PFSK-1 (cell line): ENCODE measurements around the gene ACVR1.

ENCODE experiments used
- FOXP2 ChIP-seq: optimal IDR thresholded peaks from 2 replicates; pipeline ENCODE3; 2011; ENCODE audit warnings: borderline replicate concordance, control low read depth, inconsistent platforms; ENCODE audit not compliant: insufficient read depth; ENCODE audit errors: extremely low read length, extremely low read depth
- POLR2AphosphoS5 ChIP-seq: IDR thresholded peaks from 2 replicates; pipeline ENCODE4 v1.6.1; 2012; ENCODE audit warnings: low read depth, mild to moderate bottlenecking, control low read depth, low read length, moderate library complexity
- SIN3A ChIP-seq: IDR thresholded peaks from 2 replicates; pipeline ENCODE4 v1.6.1; 2012; ENCODE audit warnings: mild to moderate bottlenecking, low read length, moderate library complexity, borderline replicate concordance; ENCODE audit not compliant: insufficient read depth
- TAF1 ChIP-seq: IDR thresholded peaks from 2 replicates; pipeline ENCODE4 v1.6.1; 2012; ENCODE audit warnings: low read length, control low read depth, borderline replicate concordance; ENCODE audit not compliant: insufficient read depth
- TF ChIP-seq, protein P1 (sequence below), 2 experiments: IDR thresholded peaks; 2 replicates each; pipeline versions ENCODE4 v1.6.1 to v1.8.0; 2011 to 2012; ENCODE audit warnings: low read depth in 2 of 2, low read length in 2 of 2, control low read depth in 1 of 2, inconsistent platforms in 1 of 2, mild to moderate bottlenecking in 1 of 2, moderate library complexity in 1 of 2; ENCODE audit not compliant: insufficient read depth in 1 of 2

The ACVR1 gene

DNA sequence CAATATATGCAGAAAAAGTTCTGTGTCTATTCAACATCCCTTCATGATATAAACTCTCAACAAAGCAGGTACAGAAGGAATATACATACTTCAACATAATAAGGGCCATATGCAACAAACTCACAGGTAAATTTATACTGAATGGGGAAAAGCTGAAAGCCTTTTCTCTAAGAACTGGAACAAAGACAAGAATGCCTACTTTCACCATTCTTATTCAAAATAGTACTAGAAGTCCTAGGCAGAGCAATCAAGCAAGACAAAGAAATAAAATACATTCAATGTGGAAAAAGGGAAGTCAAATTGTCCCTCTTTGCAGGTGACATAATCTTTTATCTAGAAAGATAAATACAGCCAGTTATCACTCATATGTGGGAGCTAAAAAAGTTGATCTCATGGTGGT, 116.3 kb downstream of the ACVR1 start:
- no peak for TF ChIP-seq FOXP2
- TF ChIP-seq, protein P1, sequence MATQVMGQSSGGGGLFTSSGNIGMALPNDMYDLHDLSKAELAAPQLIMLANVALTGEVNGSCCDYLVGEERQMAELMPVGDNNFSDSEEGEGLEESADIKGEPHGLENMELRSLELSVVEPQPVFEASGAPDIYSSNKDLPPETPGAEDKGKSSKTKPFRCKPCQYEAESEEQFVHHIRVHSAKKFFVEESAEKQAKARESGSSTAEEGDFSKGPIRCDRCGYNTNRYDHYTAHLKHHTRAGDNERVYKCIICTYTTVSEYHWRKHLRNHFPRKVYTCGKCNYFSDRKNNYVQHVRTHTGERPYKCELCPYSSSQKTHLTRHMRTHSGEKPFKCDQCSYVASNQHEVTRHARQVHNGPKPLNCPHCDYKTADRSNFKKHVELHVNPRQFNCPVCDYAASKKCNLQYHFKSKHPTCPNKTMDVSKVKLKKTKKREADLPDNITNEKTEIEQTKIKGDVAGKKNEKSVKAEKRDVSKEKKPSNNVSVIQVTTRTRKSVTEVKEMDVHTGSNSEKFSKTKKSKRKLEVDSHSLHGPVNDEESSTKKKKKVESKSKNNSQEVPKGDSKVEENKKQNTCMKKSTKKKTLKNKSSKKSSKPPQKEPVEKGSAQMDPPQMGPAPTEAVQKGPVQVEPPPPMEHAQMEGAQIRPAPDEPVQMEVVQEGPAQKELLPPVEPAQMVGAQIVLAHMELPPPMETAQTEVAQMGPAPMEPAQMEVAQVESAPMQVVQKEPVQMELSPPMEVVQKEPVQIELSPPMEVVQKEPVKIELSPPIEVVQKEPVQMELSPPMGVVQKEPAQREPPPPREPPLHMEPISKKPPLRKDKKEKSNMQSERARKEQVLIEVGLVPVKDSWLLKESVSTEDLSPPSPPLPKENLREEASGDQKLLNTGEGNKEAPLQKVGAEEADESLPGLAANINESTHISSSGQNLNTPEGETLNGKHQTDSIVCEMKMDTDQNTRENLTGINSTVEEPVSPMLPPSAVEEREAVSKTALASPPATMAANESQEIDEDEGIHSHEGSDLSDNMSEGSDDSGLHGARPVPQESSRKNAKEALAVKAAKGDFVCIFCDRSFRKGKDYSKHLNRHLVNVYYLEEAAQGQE (IDR thresholded peaks at IDR 0.05; ENCODE audit: insufficient read depth in 1 of 2, low read depth in 2 of 2, low read length in 2 of 2), result no peak
- TF ChIP-seq SIN3A, result no peak
- TF ChIP-seq POLR2AphosphoS5, result no peak
- TF ChIP-seq TAF1, result no peak

DNA sequence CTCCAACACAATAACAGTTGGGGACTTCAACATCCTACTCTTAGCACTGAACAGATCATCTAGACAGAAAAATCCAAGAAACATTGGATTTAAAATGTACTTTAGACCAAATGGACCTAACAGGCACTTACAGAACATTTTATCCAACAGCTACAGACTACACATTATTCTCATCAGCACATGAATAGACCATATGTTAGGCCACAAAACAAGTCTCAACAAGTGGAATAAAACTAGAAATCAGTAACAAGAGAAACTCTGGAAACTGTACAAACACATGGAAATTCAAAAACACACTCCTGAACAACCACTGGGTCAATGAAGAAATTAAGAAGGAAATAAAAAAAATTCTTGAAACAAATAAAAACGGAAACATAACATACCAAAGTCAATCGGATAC, 117.5 kb downstream of the ACVR1 start:
- TF ChIP-seq TAF1 (no peak), SIN3A (no peak), FOXP2 (no peak), POLR2AphosphoS5 (no peak)
- TF ChIP-seq, protein P1 (IDR thresholded peaks at IDR 0.05; ENCODE audit: insufficient read depth in 1 of 2, low read depth in 2 of 2, low read length in 2 of 2), result no peak

DNA sequence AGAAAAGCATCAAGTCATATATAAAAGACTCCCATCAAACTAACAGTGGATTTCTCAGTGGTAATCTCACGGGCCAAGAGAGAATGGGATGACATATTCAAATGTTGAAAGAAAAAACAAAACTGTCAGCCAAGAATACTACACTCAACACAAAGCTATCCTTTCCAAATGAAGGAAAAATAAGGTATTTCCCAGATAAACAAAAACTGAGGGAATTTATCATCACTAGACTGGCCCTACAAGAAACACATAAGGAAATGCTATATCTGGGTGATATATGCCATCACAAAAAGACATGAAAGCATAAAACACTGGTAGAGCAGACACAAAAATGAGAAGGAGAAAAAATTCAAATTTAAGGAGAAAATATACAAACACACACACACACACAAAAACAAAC, 118.6 kb downstream of the ACVR1 start:
- no peak for TF ChIP-seq SIN3A
- TF ChIP-seq FOXP2, result no peak
- TF ChIP-seq POLR2AphosphoS5, result no peak
- no peak for TF ChIP-seq TAF1
- TF ChIP-seq, protein P1 (IDR thresholded peaks at IDR 0.05; ENCODE audit: insufficient read depth in 1 of 2, low read depth in 2 of 2, low read length in 2 of 2), result no peak

DNA sequence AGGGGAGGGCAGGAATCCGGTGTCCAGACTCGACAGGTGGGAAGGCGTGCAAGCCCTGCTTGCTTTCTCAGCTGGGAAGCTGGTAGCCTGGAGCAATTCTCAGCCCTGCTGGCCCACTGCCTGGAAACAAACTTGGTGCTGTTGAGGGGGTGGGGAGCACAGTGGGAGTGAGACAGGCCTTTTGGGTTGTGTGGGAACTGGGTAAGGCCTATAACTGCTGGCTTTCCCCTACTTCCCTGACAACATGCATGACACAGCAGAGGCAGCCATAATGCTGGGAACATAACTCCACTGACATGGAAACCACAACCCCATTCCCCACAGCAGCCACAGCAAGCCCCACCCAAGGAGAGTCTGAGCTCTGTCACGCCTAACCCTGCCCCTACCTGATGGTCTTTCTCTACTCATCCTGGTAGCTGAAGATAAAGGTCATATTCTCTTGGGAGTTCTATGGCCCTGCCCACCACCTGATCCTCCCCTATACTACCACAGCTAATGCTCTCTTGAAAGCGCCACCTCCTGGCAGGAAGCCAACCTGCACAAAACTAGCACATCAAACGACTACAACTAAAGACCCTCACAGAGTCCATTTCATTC, 124.6 kb downstream of the ACVR1 start:
- TF ChIP-seq SIN3A, result no peak
- TF ChIP-seq, protein P1 (IDR thresholded peaks at IDR 0.05; ENCODE audit: insufficient read depth in 1 of 2, low read depth in 2 of 2, low read length in 2 of 2), result no peak
- no peak for TF ChIP-seq TAF1
- TF ChIP-seq POLR2AphosphoS5, result no peak
- TF ChIP-seq FOXP2, result no peak
